K562 (cell line): ENCODE measurements around the gene NISCH. TPM values are rescaled to one million over a fixed set of nuclear protein-coding genes. Genes with fewer than 3 reads are reported as not detected.
A peak's percentile ranks its signal among the peaks of the same experiment; 100 is the strongest.

Experiments
- ARID2 ChIP-seq: fragments of 450-650 bp; IDR thresholded peaks from 2 replicates; pipeline ENCODE4 v1.6.1; 2017; ENCODE audit warnings: antibody characterized with exemption, mild to moderate bottlenecking
- CHD2 ChIP-seq: IDR thresholded peaks from 2 replicates; pipeline ENCODE4 v1.6.1; 2011; ENCODE audit warnings: low read depth, low read length
- CREBBP ChIP-seq: IDR thresholded peaks from one replicate; pipeline ENCODE4 v1.6.1; 2012; ENCODE audit warnings: low read depth, mild to moderate bottlenecking, control low read depth, inconsistent platforms, low read length
- EZH2 ChIP-seq: IDR thresholded peaks from 2 replicates; pipeline ENCODE4 v1.6.1; 2012; ENCODE audit warnings: low read depth, mild to moderate bottlenecking, inconsistent platforms, low read length, borderline replicate concordance
- HDAC6 ChIP-seq: IDR thresholded peaks from 2 replicates; pipeline ENCODE4 v1.6.1; 2012; ENCODE audit warnings: low read depth, mild to moderate bottlenecking, control low read depth, inconsistent platforms, low read length, moderate library complexity
- HIVEP1 ChIP-seq: fragments of 250-450 bp; sonication (Bioruptor Pico); IDR thresholded peaks from 2 replicates; pipeline ENCODE4 v1.4.0; 2020; ENCODE audit warnings: mild to moderate bottlenecking
- HNRNPH1 ChIP-seq: fragments of 200-400 bp; formaldehyde crosslinking; optimal IDR thresholded peaks from 2 replicates; pipeline ENCODE3; 2017; ENCODE audit warnings: low read depth, mild to moderate bottlenecking, low read length, moderate library complexity
- L3MBTL2 ChIP-seq: fragments of 450-650 bp; IDR thresholded peaks from 2 replicates; pipeline ENCODE4 v1.6.1; 2016; ENCODE audit warnings: mild to moderate bottlenecking, moderate library complexity
- MEF2D ChIP-seq: conservative IDR thresholded peaks from 2 replicates; pipeline ENCODE4 v1.6.1; 2016; ENCODE audit warnings: low read depth, missing genetic modification characterization, missing compliant biosample characterization
- PCBP2 ChIP-seq: fragments of 200-400 bp; formaldehyde crosslinking; IDR thresholded peaks from 2 replicates; pipeline ENCODE4 v1.6.1; 2018; ENCODE audit warnings: low read length, low read depth, mild to moderate bottlenecking, moderate library complexity; ENCODE audit not compliant: poor library complexity, severe bottlenecking
- PHB2 ChIP-seq: fragments of 450-650 bp; IDR thresholded peaks from 2 replicates; pipeline ENCODE4 v1.6.1; 2017; ENCODE audit warnings: low read depth
- RBM22 ChIP-seq: fragments of 200-400 bp; formaldehyde crosslinking; IDR thresholded peaks from 2 replicates; pipeline ENCODE4 v1.6.1; 2018; ENCODE audit warnings: low read length, low read depth; ENCODE audit not compliant: poor library complexity, severe bottlenecking
- SMAD2 ChIP-seq: fragments of 150-350 bp; IDR thresholded peaks from 2 replicates; pipeline ENCODE4 v1.6.1; 2014; ENCODE audit warnings: low read depth, mild to moderate bottlenecking, low read length
- ZBTB12 ChIP-seq: fragments of 250-450 bp; sonication (Bioruptor Pico); IDR thresholded peaks from 2 replicates; pipeline ENCODE4 v1.4.0; 2020
- ZFP30 ChIP-seq: fragments of 250-450 bp; sonication (Bioruptor Pico); IDR thresholded peaks from 2 replicates; pipeline ENCODE4 v1.8.0; 2022; ENCODE audit warnings: moderate library complexity, mild to moderate bottlenecking, inconsistent platforms, borderline replicate concordance
- polyA plus RNA-seq, 8 experiments: library from polyadenylated mRNA; depleted of rRNA in 4 of 8; stranded (reverse) in 5 of 8; unstranded in 3 of 8; fragments of >200 nt; fragmentation: Nextera tagmentation in 2 of 8; fragmentation: Illumina TruSeq in 1 of 8; extraction: Ambion mirVana in 2 of 8; extraction: Trizol in 1 of 8; gene quantifications; 2 replicates each; pipeline versions ENCODE4 v1.2.1 to v1.2.3, GENCODE V29; 2011 to 2014; ENCODE audit warnings: inconsistent platforms in 1 of 8, missing spikeins in 1 of 8
- total RNA-seq, 7 experiments: library from RNA; depleted of rRNA in 6 of 7; stranded (reverse); fragments of >200 nt in 6 of 7; fragmentation: Illumina TruSeq in 2 of 7; extraction: Trizol in 2 of 7; gene quantifications; 2 replicates each; pipeline versions ENCODE4 v1.2.1 to v1.2.3, GENCODE V29; 2011 to 2021; ENCODE audit warnings: low replicate concordance in 1 of 7
- TF ChIP-seq, protein P1 (sequence below): fragments of 450-650 bp; formaldehyde crosslinking; IDR thresholded peaks from 2 replicates; pipeline ENCODE4 v1.4.0; 2022; ENCODE audit warnings: missing genetic modification characterization
- TF ChIP-seq, protein P2 (sequence below): fragments of 450-650 bp; IDR thresholded peaks from 2 replicates; pipeline ENCODE4 v1.6.1; 2016; ENCODE audit warnings: borderline replicate concordance
- TF ChIP-seq, protein P3 (sequence below): sonication (generic); formaldehyde crosslinking; IDR thresholded peaks from 2 replicates; pipeline ENCODE4 v1.8.1; 2023; ENCODE audit warnings: missing genetic modification reagents, mild to moderate bottlenecking, borderline replicate concordance

The NISCH gene
- total and polyA plus RNA-seq, 9 of the 15 experiments (the other 6 are each of a cell fraction or from before 2014, with no cell fraction given), result 0.44 to 43.5 (median 23.4) TPM

GRCh38 chr3:52455283-52456168 lies at the start of gene NISCH (continued):
- TF ChIP-seq, protein P1, sequence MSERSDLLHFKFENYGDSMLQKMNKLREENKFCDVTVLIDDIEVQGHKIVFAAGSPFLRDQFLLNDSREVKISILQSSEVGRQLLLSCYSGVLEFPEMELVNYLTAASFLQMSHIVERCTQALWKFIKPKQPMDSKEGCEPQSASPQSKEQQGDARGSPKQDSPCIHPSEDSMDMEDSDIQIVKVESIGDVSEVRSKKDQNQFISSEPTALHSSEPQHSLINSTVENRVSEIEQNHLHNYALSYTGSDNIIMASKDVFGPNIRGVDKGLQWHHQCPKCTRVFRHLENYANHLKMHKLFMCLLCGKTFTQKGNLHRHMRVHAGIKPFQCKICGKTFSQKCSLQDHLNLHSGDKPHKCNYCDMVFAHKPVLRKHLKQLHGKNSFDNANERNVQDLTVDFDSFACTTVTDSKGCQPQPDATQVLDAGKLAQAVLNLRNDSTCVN (CRISPR knock-in tag), result no peak
- TF ChIP-seq, protein P2, sequence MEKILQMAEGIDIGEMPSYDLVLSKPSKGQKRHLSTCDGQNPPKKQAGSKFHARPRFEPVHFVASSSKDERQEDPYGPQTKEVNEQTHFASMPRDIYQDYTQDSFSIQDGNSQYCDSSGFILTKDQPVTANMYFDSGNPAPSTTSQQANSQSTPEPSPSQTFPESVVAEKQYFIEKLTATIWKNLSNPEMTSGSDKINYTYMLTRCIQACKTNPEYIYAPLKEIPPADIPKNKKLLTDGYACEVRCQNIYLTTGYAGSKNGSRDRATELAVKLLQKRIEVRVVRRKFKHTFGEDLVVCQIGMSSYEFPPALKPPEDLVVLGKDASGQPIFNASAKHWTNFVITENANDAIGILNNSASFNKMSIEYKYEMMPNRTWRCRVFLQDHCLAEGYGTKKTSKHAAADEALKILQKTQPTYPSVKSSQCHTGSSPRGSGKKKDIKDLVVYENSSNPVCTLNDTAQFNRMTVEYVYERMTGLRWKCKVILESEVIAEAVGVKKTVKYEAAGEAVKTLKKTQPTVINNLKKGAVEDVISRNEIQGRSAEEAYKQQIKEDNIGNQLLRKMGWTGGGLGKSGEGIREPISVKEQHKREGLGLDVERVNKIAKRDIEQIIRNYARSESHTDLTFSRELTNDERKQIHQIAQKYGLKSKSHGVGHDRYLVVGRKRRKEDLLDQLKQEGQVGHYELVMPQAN, result 0 out of 2 replicates have a peak, but pooled peaks have one; percentile 26
- no peak for TF ChIP-seq MEF2D (tag)
- TF ChIP-seq RBM22, result no peak
- TF ChIP-seq PCBP2, result no peak
- TF ChIP-seq, protein P3, sequence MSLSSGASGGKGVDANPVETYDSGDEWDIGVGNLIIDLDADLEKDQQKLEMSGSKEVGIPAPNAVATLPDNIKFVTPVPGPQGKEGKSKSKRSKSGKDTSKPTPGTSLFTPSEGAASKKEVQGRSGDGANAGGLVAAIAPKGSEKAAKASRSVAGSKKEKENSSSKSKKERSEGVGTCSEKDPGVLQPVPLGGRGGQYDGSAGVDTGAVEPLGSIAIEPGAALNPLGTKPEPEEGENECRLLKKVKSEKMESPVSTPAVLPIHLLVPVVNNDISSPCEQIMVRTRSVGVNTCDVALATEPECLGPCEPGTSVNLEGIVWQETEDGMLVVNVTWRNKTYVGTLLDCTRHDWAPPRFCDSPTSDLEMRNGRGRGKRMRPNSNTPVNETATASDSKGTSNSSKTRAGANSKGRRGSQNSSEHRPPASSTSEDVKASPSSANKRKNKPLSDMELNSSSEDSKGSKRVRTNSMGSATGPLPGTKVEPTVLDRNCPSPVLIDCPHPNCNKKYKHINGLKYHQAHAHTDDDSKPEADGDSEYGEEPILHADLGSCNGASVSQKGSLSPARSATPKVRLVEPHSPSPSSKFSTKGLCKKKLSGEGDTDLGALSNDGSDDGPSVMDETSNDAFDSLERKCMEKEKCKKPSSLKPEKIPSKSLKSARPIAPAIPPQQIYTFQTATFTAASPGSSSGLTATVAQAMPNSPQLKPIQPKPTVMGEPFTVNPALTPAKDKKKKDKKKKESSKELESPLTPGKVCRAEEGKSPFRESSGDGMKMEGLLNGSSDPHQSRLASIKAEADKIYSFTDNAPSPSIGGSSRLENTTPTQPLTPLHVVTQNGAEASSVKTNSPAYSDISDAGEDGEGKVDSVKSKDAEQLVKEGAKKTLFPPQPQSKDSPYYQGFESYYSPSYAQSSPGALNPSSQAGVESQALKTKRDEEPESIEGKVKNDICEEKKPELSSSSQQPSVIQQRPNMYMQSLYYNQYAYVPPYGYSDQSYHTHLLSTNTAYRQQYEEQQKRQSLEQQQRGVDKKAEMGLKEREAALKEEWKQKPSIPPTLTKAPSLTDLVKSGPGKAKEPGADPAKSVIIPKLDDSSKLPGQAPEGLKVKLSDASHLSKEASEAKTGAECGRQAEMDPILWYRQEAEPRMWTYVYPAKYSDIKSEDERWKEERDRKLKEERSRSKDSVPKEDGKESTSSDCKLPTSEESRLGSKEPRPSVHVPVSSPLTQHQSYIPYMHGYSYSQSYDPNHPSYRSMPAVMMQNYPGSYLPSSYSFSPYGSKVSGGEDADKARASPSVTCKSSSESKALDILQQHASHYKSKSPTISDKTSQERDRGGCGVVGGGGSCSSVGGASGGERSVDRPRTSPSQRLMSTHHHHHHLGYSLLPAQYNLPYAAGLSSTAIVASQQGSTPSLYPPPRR (CRISPR knock-in tag), result no peak
- no peak for TF ChIP-seq CHD2
- TF ChIP-seq PHB2, result no peak
- no peak for TF ChIP-seq ARID2
- TF ChIP-seq ZFP30, result no peak
- TF ChIP-seq HIVEP1 (CRISPR knock-in tag), result no peak
- no peak for TF ChIP-seq HDAC6
- no peak for TF ChIP-seq ZBTB12 (CRISPR knock-in tag)
- TF ChIP-seq SMAD2, result no peak
- TF ChIP-seq L3MBTL2, result no peak; the same call in 1 of the 2 replicates
- TF ChIP-seq EZH2, result no peak
- TF ChIP-seq CREBBP, result no peak
- no peak for TF ChIP-seq HNRNPH1
